Panc1 (cell line): ENCODE measurements around the gene CFAP126.

Experiments
- TF ChIP-seq, protein P1 (sequence below): fragments of 450-650 bp; IDR thresholded peaks from 2 replicates; pipeline ENCODE4 v1.5.1; 2017; ENCODE audit warnings: mild to moderate bottlenecking
- TF ChIP-seq, protein P2 (sequence below), 2 experiments: IDR thresholded peaks; 2 replicates each; pipeline ENCODE4 v1.6.1; 2011 to 2012; ENCODE audit warnings: low read depth in 2 of 2, control low read depth in 1 of 2, low read length in 1 of 2, mild to moderate bottlenecking in 1 of 2, moderate library complexity in 1 of 2; ENCODE audit not compliant: insufficient read depth in 1 of 2

DNA sequence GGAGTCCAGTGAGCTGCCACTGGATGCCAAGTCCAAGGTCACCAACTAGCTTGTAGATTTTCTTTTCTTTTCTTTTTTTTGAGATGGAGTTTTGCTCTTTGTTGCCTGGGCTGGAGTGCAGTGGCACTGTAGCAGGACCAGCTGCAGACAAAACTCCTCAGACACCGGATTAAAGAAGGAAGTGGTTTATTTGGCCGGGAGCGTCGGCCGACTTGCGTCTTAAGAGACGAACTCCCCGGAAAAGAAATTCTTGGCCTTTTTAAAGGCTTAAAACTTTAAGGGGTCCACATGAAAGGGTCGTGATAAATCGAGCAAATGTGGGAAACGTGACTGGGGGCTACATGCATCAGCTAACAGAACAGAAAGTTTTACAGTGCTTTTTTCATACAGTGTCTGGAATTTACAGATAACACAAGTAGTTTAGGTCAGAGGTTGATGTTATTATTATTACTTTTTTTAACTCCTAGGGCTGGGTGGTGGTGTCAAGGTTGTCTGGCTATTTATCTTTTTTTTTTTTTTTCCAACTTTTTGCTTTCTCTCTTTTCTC, 36.4 kb upstream of the CFAP126 start:
- TF ChIP-seq, protein P1, sequence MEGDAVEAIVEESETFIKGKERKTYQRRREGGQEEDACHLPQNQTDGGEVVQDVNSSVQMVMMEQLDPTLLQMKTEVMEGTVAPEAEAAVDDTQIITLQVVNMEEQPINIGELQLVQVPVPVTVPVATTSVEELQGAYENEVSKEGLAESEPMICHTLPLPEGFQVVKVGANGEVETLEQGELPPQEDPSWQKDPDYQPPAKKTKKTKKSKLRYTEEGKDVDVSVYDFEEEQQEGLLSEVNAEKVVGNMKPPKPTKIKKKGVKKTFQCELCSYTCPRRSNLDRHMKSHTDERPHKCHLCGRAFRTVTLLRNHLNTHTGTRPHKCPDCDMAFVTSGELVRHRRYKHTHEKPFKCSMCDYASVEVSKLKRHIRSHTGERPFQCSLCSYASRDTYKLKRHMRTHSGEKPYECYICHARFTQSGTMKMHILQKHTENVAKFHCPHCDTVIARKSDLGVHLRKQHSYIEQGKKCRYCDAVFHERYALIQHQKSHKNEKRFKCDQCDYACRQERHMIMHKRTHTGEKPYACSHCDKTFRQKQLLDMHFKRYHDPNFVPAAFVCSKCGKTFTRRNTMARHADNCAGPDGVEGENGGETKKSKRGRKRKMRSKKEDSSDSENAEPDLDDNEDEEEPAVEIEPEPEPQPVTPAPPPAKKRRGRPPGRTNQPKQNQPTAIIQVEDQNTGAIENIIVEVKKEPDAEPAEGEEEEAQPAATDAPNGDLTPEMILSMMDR = no peak
- TF ChIP-seq, protein P2, sequence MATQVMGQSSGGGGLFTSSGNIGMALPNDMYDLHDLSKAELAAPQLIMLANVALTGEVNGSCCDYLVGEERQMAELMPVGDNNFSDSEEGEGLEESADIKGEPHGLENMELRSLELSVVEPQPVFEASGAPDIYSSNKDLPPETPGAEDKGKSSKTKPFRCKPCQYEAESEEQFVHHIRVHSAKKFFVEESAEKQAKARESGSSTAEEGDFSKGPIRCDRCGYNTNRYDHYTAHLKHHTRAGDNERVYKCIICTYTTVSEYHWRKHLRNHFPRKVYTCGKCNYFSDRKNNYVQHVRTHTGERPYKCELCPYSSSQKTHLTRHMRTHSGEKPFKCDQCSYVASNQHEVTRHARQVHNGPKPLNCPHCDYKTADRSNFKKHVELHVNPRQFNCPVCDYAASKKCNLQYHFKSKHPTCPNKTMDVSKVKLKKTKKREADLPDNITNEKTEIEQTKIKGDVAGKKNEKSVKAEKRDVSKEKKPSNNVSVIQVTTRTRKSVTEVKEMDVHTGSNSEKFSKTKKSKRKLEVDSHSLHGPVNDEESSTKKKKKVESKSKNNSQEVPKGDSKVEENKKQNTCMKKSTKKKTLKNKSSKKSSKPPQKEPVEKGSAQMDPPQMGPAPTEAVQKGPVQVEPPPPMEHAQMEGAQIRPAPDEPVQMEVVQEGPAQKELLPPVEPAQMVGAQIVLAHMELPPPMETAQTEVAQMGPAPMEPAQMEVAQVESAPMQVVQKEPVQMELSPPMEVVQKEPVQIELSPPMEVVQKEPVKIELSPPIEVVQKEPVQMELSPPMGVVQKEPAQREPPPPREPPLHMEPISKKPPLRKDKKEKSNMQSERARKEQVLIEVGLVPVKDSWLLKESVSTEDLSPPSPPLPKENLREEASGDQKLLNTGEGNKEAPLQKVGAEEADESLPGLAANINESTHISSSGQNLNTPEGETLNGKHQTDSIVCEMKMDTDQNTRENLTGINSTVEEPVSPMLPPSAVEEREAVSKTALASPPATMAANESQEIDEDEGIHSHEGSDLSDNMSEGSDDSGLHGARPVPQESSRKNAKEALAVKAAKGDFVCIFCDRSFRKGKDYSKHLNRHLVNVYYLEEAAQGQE (IDR thresholded peaks at IDR 0.05; ENCODE audit: insufficient read depth in 1 of 2, low read depth in 2 of 2, low read length in 1 of 2) = no peak
